WTC11 (cell line): Measurements from ENCODE around the gene SYCE3. TPM values are rescaled to one million over a fixed set of nuclear protein-coding genes. Genes with fewer than 3 reads are reported as not detected.

Experiments
- ATAC-seq: fragments of 200-7000 bp; cut with Tn5 transposase; 2 replicates; pipeline ENCODE4 v1.10.0; 2021; ENCODE audit warnings: mild to moderate bottlenecking, moderate library complexity
- CTCF ChIA-PET: fragments of 300-600 bp; sonication (Branson Sonifier 250); formaldehyde crosslinking; loops from one replicate; lab custom pipeline; 2021; ENCODE audit warnings: antibody characterized with exemption; lab: Charles Lee
- POLR2A ChIA-PET: fragments of 350-600 bp; sonication (Branson Sonifier 250); formaldehyde crosslinking; loops from one replicate; lab custom pipeline; 2021; ENCODE audit warnings: antibody characterized with exemption; lab: Charles Lee
- DNase-seq: peaks from one replicate; pipeline ENCODE4 v3.0.0; 2021; ENCODE audit warnings: low spot score
- H3K27ac Mint-ChIP-seq: 2 replicates; pipeline ENCODE4 v1.8.0; 2021; ENCODE audit warnings: mixed read lengths
- H3K27me3 Mint-ChIP-seq: 2 replicates; pipeline ENCODE4 v1.8.0; 2021; ENCODE audit warnings: low read depth, mild to moderate bottlenecking, moderate library complexity, mixed read lengths
- H3K36me3 Mint-ChIP-seq: 2 replicates; pipeline ENCODE4 v1.8.0; 2021; ENCODE audit warnings: mixed read lengths
- H3K4me1 Mint-ChIP-seq: 2 replicates; pipeline ENCODE4 v1.8.0; 2022; ENCODE audit warnings: mixed read lengths
- H3K4me3 Mint-ChIP-seq: 2 replicates; pipeline ENCODE4 v1.8.0; 2021; ENCODE audit warnings: mild to moderate bottlenecking, moderate library complexity, mixed read lengths
- H3K9me3 Mint-ChIP-seq: 2 replicates; pipeline ENCODE4 v1.8.0; 2021; ENCODE audit warnings: mixed read lengths
- CBFB ChIP-seq: sonication (generic); formaldehyde crosslinking; IDR thresholded peaks from 2 replicates; pipeline ENCODE4 v1.8.1; 2022; ENCODE audit warnings: mild to moderate bottlenecking, low read depth, missing genetic modification reagents
- CREB1 ChIP-seq: sonication (generic); formaldehyde crosslinking; IDR thresholded peaks from 2 replicates; pipeline ENCODE4 v1.8.0; 2023; ENCODE audit warnings: mild to moderate bottlenecking, missing genetic modification reagents
- CTCF ChIP-seq: fragments of 200-600 bp; IDR thresholded peaks from 2 replicates; pipeline ENCODE4 v1.8.0; 2022; ENCODE audit warnings: antibody characterized with exemption
- ELF4 ChIP-seq: sonication (generic); formaldehyde crosslinking; IDR thresholded peaks from 2 replicates; pipeline ENCODE4 v1.8.1; 2022; ENCODE audit warnings: low read depth, mild to moderate bottlenecking, moderate library complexity, missing genetic modification reagents
- FOXJ3 ChIP-seq: sonication (generic); formaldehyde crosslinking; IDR thresholded peaks from 2 replicates; pipeline ENCODE4 v1.9.0; 2021; ENCODE audit warnings: missing genetic modification reagents, mild to moderate bottlenecking, borderline replicate concordance
- FOXP1 ChIP-seq: sonication (generic); formaldehyde crosslinking; IDR thresholded peaks from 2 replicates; pipeline ENCODE4 v1.8.0; 2022; ENCODE audit warnings: missing genetic modification reagents, mild to moderate bottlenecking, moderate library complexity, borderline replicate concordance
- FOXP4 ChIP-seq: sonication (generic); formaldehyde crosslinking; IDR thresholded peaks from 2 replicates; pipeline ENCODE4 v1.8.0; 2022; ENCODE audit warnings: mild to moderate bottlenecking, missing genetic modification reagents
- GABPB1 ChIP-seq: sonication (generic); formaldehyde crosslinking; IDR thresholded peaks from 2 replicates; pipeline ENCODE4 v1.8.1; 2023; ENCODE audit warnings: mild to moderate bottlenecking, missing genetic modification reagents
- GTF2I ChIP-seq: fragments of 250-450 bp; sonication (Bioruptor Pico); conservative IDR thresholded peaks from 2 replicates; pipeline ENCODE4 v1.4.0; 2021; ENCODE audit warnings: mild to moderate bottlenecking
- IRF1 ChIP-seq: sonication (generic); formaldehyde crosslinking; IDR thresholded peaks from 2 replicates; pipeline ENCODE4 v1.8.0; 2023; ENCODE audit warnings: missing genetic modification reagents
- KAT7 ChIP-seq: sonication (generic); formaldehyde crosslinking; IDR thresholded peaks from 2 replicates; pipeline ENCODE4 v1.8.1; 2023; ENCODE audit warnings: missing genetic modification reagents, mild to moderate bottlenecking, borderline replicate concordance
- NR2C2 ChIP-seq: sonication (generic); formaldehyde crosslinking; IDR thresholded peaks from 2 replicates; pipeline ENCODE4 v1.8.0; 2022; ENCODE audit warnings: mild to moderate bottlenecking, missing genetic modification reagents
- NR3C1 ChIP-seq: sonication (generic); formaldehyde crosslinking; conservative IDR thresholded peaks from 2 replicates; pipeline ENCODE4 v1.8.1; 2023; ENCODE audit warnings: low read depth, mild to moderate bottlenecking, missing genetic modification reagents
- TCF7 ChIP-seq: sonication (generic); formaldehyde crosslinking; IDR thresholded peaks from 2 replicates; pipeline ENCODE4 v1.8.0; 2022; ENCODE audit warnings: mild to moderate bottlenecking, low read depth, missing genetic modification reagents, moderate library complexity
- USF1 ChIP-seq: sonication (generic); formaldehyde crosslinking; IDR thresholded peaks from 2 replicates; pipeline ENCODE4 v1.8.0; 2022; ENCODE audit warnings: mild to moderate bottlenecking, missing genetic modification reagents
- ZBTB21 ChIP-seq: sonication (generic); formaldehyde crosslinking; IDR thresholded peaks from 2 replicates; pipeline ENCODE4 v1.8.1; 2023; ENCODE audit warnings: mild to moderate bottlenecking, missing genetic modification reagents, borderline replicate concordance
- ZBTB43 ChIP-seq: sonication (generic); formaldehyde crosslinking; IDR thresholded peaks from 2 replicates; pipeline ENCODE4 v1.8.1; 2023; ENCODE audit warnings: mild to moderate bottlenecking, missing genetic modification reagents
- ZNF232 ChIP-seq: sonication (generic); formaldehyde crosslinking; IDR thresholded peaks from 2 replicates; pipeline ENCODE4 v1.8.0; 2022; ENCODE audit warnings: mild to moderate bottlenecking, missing genetic modification reagents
- ZNF263 ChIP-seq: sonication (generic); formaldehyde crosslinking; IDR thresholded peaks from 2 replicates; pipeline ENCODE4 v1.8.1; 2022; ENCODE audit warnings: low read depth, mild to moderate bottlenecking, moderate library complexity, missing genetic modification reagents
- ZNF423 ChIP-seq: fragments of 250-450 bp; sonication (Bioruptor Pico); IDR thresholded peaks from 2 replicates; pipeline ENCODE4 v2.1.2; 2022; ENCODE audit warnings: mild to moderate bottlenecking, moderate library complexity
- ZNF512 ChIP-seq: sonication (generic); formaldehyde crosslinking; IDR thresholded peaks from 2 replicates; pipeline ENCODE4 v1.8.1; 2022; ENCODE audit warnings: missing genetic modification reagents, borderline replicate concordance
- ZNF671 ChIP-seq: fragments of 250-450 bp; sonication (Bioruptor Pico); IDR thresholded peaks from 2 replicates; pipeline ENCODE4 v1.8.0; 2021; ENCODE audit warnings: mild to moderate bottlenecking
- total RNA-seq: library from RNA; stranded (reverse); gene quantifications from 3 replicates; pipeline ENCODE4 v1.2.3, GENCODE V29; 2021

The SYCE3 gene
- total RNA-seq, 1 experiment from 2014 or later: 0.46 TPM

GRCh38 chr22:50519151-50519550 is 43.6 kb downstream of the SYCE3 start (continued):
- TF ChIP-seq FOXP1: no peak
- TF ChIP-seq GABPB1: no peak

GRCh38 chr22:50518606-50519005 is 44.1 kb downstream of the SYCE3 start:
- POLR2A ChIA-PET: no interaction called here
- CTCF ChIA-PET: interaction anchor here (0.9 to 1.3 kb wide), 2 partner anchors 15 to 44 kb away, joined by 3 read pairs; partner anchors contain the start of gene SYCE3
- H3K27ac Mint-ChIP-seq: no peak overlapping the region
- no peak overlapping the region for H3K4me3 Mint-ChIP-seq
- H3K27me3 Mint-ChIP-seq: no peaks in the 10 kb centered on the region
- DNase-seq (no peak), ATAC-seq (no peak)
- TF ChIP-seq NR3C1 (CRISPR knock-in tag) (no peak), ZNF232 (CRISPR knock-in tag) (no peak), KAT7 (CRISPR knock-in tag) (no peak)
- peaks cover 15% of the 10 kb centered on the region for H3K36me3 Mint-ChIP-seq
- H3K9me3 Mint-ChIP-seq: no peaks in the 10 kb centered on the region
- H3K4me1 Mint-ChIP-seq: no peaks in the 10 kb centered on the region

GRCh38 chr22:50517495-50518260 is 45.0 kb downstream of the SYCE3 start:
- Mint-ChIP-seq H3K4me3 (no peak overlapping the region), H3K4me1 (no peaks in the 10 kb centered on the region), H3K27me3 (no peaks in the 10 kb centered on the region), H3K36me3 (peaks cover 15% of the 10 kb centered on the region), H3K27ac (no peak overlapping the region), H3K9me3 (no peaks in the 10 kb centered on the region)
- CTCF ChIA-PET: interaction anchor here (0.8 to 0.9 kb wide), 3 partner anchors 8 to 103 kb away, joined by 3 read pairs; partner anchors contain the start of gene SCO2
- DNase-seq (no peak), ATAC-seq (peak; percentile 67)
- no peak for TF ChIP-seq NR2C2 (CRISPR knock-in tag)
- TF ChIP-seq CREB1: no peak
- TF ChIP-seq FOXP4: no peak
- no peak for TF ChIP-seq ZNF512 (CRISPR knock-in tag)
- TF ChIP-seq GTF2I: no peak
- no peak for TF ChIP-seq ZBTB43 (CRISPR knock-in tag)
- no peak for TF ChIP-seq FOXJ3 (CRISPR knock-in tag)
- TF ChIP-seq ZNF671: no peak
- no peak for TF ChIP-seq ELF4 (CRISPR knock-in tag)
- TF ChIP-seq ZNF263: no peak
- TF ChIP-seq ZBTB21: no peak
- no peak for TF ChIP-seq ZNF423 (CRISPR knock-in tag)
- TF ChIP-seq USF1 (CRISPR knock-in tag): no peak
- TF ChIP-seq IRF1 (CRISPR knock-in tag): no peak
- TF ChIP-seq ZNF232 (CRISPR knock-in tag): no peak
- TF ChIP-seq NR3C1 (CRISPR knock-in tag): no peak
- no peak for TF ChIP-seq TCF7 (CRISPR knock-in tag)
- TF ChIP-seq CBFB (CRISPR knock-in tag): no peak
- TF ChIP-seq CTCF: no peak
- POLR2A ChIA-PET: no interaction called here
